ENCODE measurements around the gene PRSS1.

- TF ChIP-seq, protein P1, sequence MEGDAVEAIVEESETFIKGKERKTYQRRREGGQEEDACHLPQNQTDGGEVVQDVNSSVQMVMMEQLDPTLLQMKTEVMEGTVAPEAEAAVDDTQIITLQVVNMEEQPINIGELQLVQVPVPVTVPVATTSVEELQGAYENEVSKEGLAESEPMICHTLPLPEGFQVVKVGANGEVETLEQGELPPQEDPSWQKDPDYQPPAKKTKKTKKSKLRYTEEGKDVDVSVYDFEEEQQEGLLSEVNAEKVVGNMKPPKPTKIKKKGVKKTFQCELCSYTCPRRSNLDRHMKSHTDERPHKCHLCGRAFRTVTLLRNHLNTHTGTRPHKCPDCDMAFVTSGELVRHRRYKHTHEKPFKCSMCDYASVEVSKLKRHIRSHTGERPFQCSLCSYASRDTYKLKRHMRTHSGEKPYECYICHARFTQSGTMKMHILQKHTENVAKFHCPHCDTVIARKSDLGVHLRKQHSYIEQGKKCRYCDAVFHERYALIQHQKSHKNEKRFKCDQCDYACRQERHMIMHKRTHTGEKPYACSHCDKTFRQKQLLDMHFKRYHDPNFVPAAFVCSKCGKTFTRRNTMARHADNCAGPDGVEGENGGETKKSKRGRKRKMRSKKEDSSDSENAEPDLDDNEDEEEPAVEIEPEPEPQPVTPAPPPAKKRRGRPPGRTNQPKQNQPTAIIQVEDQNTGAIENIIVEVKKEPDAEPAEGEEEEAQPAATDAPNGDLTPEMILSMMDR (IDR thresholded peaks at IDR 0.05; ENCODE audit: insufficient read depth, low read length), result no peak
- no peak for TF ChIP-seq REST (IDR thresholded peaks at IDR 0.05; ENCODE audit: insufficient replicate concordance, low read depth)
- TF ChIP-seq POLR2AphosphoS5 (IDR thresholded peaks at IDR 0.05; ENCODE audit: low read depth), result no peak
- no peak for TF ChIP-seq GABPA (IDR thresholded peaks at IDR 0.05; ENCODE audit: low read depth)
These were observed 12.8 kb downstream of the PRSS1 start for GRCh38 chr7:142762104-142762503.

Data from HL-60 (cell line).